ENCODE data around the gene TCEAL5.

DNA sequence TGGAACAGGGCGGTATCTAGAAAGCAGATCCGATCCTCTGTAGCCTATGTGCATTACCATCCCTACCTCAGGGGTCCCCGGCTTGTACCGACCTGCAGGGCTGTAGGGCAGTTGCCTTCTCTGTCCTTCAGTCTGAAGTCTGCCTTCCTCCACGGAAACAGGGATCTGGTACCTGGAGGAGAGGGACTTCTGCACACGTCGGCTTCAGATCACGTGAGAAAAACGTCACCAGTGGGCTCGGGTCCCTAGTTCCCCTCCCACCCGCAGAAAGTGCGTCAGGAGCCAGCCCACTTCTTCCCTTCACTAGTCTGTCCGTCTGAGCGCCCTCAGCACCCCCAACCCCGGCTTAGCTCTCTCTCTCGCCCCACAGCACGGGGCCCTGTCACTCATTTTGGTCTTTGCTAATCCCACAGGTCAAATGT is at the start of gene TCEAL5:
- TF ChIP-seq CTCF (IDR thresholded peaks at IDR 0.05; ENCODE audit: insufficient read depth, low read length) (no peak), POLR2AphosphoS5 (IDR thresholded peaks at IDR 0.05; ENCODE audit: low read depth) (no peak), REST (IDR thresholded peaks at IDR 0.05; ENCODE audit: insufficient replicate concordance, low read depth) (no peak)
